ENCODE data around the gene KRT13.

- TF ChIP-seq POLR2A (IDR thresholded peaks at IDR 0.05) (no peak), CTCF (IDR thresholded peaks at IDR 0.05) (no peak), POLR2AphosphoS5 (IDR thresholded peaks at IDR 0.05) (no peak)
Observed at GRCh38 chr17:41551365-41551764, 46.0 kb upstream of the KRT13 start.

Measured in breast epithelium (tissue), 3 donors.